Left lung (tissue), 10 donors: ENCODE data around the gene USPL1. TPM values are rescaled to one million over a fixed set of nuclear protein-coding genes. Genes with fewer than 3 reads are reported as not detected.
A peak's percentile ranks its signal among the peaks of the same experiment; 100 is the strongest.

Source experiments
- ATAC-seq: fragments of 200-7000 bp; cut with Tn5 transposase; one replicate; pipeline ENCODE4 v1.9.1; 2020; ENCODE audit warnings: moderate library complexity
- DNase-seq, 4 donors: peaks; one replicate each; pipeline ENCODE4 v3.0.0-alpha.2; 2013 to 2020
- H3K27ac ChIP-seq, 2 donors: fragments of 200-600 bp; sonication (generic) in 1 of 2; one replicate each; pipeline versions ENCODE4 v1.5.0 to v1.8.0; 2020 to 2021
- H3K27me3 ChIP-seq, 2 donors: fragments of 200-600 bp; sonication (generic) in 1 of 2; one replicate each; pipeline versions ENCODE4 v1.5.0 to v1.8.0; 2020 to 2021
- H3K36me3 ChIP-seq, 2 donors: fragments of 200-600 bp; sonication (generic) in 1 of 2; one replicate each; pipeline versions ENCODE4 v1.5.0 to v1.8.0; 2020 to 2021
- H3K4me1 ChIP-seq, 2 donors: fragments of 200-600 bp; one replicate each; pipeline ENCODE4 v1.8.0; 2021
- H3K4me3 ChIP-seq, 2 donors: fragments of 200-600 bp; sonication (generic) in 1 of 2; one replicate each; pipeline versions ENCODE4 v1.5.0 to v1.8.0; 2020 to 2021; ENCODE audit warnings: mild to moderate bottlenecking in 1 of 2
- H3K9me3 ChIP-seq, 2 donors: fragments of 200-600 bp; sonication (generic) in 1 of 2; one replicate each; pipeline versions ENCODE4 v1.5.0 to v1.8.0; 2020 to 2021
- intact Hi-C, 2 donors: fragments of 100-400 bp; cut with DNase I; formaldehyde crosslinking; loops; one replicate each; pipeline versions ENCODE4 v1.11.2 to v1.14.2; 2022
- polyA plus RNA-seq, 6 donors: library from polyadenylated mRNA; unstranded; fragments of 120-200 nt; gene quantifications; one replicate each; pipeline ENCODE4 v1.2.1, GENCODE V29; 2013; ENCODE audit not compliant: insufficient read length in 6 of 6
- total RNA-seq, 2 donors: library from RNA; stranded (reverse); fragmentation: NEBNext Ultra II Directional; extraction: Animal tissue kit (Norgen Biotek cat#: 25700); gene quantifications; one replicate each; pipeline ENCODE4 v1.2.1, GENCODE V29; 2021
- TF ChIP-seq, protein P1 (sequence below), 2 donors: fragments of 200-600 bp; sonication (generic) in 1 of 2; IDR thresholded peaks; one replicate each; pipeline versions ENCODE4 v1.5.0 to v1.8.0; 2021; ENCODE audit warnings: antibody characterized with exemption in 2 of 2
- donor health status: DM: no; HTN: yes; CAD: no.
- donor health status: DM: no; HTN: no; CAD: no.

Gene USPL1
- total and polyA plus RNA-seq, 8 donors, result 12.1 to 30.7 (median 27.6) TPM

DNA sequence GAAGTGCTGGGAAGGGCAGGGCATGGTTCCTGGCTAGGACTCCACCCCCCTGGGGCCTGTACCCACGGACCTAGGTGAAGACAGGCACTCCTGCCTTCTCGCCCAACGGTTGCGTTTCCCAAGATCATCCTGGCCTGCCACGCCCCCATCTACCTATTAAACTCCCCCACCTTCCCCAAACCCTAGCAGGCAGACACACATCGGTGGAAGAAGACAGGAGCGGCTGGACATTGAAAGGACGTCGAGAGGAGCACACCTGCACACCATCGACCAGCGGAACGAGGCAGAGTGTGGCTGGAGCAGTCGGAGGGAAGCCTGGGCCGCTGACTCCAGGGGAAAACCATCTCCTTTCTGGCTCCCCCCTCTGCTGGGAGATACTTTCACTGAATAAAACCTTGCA is 72.0 kb downstream of the USPL1 start:
- Histone ChIP-seq H3K4me1 (peaks cover 3 to 24% of the 10 kb centered on the region in 2 donors), H3K4me3 (peak overlapping the region in 1 of 2 donors; percentile 32), H3K9me3 (no peaks in the 10 kb centered on the region), H3K27me3 (no peaks in the 10 kb centered on the region), H3K36me3 (no peaks in the 10 kb centered on the region), H3K27ac (peak overlapping the region; percentile 75 to 88)
- intact Hi-C loops, result no loop called here
- TF ChIP-seq, protein P1, sequence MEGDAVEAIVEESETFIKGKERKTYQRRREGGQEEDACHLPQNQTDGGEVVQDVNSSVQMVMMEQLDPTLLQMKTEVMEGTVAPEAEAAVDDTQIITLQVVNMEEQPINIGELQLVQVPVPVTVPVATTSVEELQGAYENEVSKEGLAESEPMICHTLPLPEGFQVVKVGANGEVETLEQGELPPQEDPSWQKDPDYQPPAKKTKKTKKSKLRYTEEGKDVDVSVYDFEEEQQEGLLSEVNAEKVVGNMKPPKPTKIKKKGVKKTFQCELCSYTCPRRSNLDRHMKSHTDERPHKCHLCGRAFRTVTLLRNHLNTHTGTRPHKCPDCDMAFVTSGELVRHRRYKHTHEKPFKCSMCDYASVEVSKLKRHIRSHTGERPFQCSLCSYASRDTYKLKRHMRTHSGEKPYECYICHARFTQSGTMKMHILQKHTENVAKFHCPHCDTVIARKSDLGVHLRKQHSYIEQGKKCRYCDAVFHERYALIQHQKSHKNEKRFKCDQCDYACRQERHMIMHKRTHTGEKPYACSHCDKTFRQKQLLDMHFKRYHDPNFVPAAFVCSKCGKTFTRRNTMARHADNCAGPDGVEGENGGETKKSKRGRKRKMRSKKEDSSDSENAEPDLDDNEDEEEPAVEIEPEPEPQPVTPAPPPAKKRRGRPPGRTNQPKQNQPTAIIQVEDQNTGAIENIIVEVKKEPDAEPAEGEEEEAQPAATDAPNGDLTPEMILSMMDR (IDR thresholded peaks at IDR 0.05), result no peak
- ATAC-seq (no peak), DNase-seq (peak in 1 of 4 donors; percentile 46)

DNA sequence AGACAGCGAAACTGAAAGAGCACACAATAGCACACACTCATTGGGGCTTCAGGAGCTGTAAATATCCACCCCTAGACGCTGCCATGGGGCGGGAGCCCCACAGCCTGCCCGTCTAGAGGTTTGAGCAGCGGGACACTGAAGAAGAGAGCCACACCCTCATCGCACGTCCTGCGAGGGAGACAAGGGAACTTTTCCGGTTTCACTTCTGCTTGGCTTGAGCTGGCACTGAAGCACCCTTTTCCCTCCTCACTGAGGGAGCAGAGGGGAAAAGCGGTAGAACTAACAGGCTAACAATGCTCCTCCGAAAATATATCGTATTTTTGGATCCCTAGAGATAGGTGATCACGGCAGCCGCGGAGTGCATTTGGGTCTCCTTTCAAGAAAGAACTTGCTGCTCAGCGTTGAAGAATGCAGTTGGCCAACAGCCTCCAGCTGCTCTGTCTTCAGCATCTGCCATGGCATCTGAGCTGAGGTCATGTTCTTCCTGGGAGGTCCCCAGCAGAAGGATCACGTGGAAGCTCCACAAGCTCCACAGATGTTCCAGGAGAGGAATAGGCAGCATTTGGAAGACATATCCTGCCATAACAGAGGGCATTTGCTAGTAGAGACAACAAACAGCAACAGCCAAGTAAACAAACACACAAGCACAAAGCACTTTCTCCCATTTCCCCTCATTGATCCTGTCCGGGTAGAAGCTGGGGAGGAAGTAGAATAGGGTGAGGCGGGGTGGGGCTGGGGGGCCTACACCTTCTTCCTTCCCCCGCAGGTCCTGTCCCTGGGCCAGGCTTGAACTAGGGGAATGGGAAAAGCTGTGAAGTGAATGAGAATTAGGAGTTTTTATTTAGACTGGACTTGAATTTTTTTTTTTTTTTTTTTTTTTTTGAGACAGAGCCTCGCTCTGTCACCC is 72.8 kb downstream of the USPL1 start:
- H3K4me3 ChIP-seq, result peak overlapping the region; percentile 4 to 32
- DNase-seq, result peak; percentile 80 to 93 (median 86)
- peak overlapping the region; percentile 75 to 88 for H3K27ac ChIP-seq
- TF ChIP-seq, protein P1 (IDR thresholded peaks at IDR 0.05), result no peak
- no peaks in the 10 kb centered on the region for H3K36me3 ChIP-seq
- ATAC-seq, result peak; percentile 80
- peaks cover 3 to 25% of the 10 kb centered on the region in 2 donors for H3K4me1 ChIP-seq
- H3K27me3 ChIP-seq, result no peaks in the 10 kb centered on the region
- H3K9me3 ChIP-seq, result no peaks in the 10 kb centered on the region
- intact Hi-C loops, result no loop called here

DNA sequence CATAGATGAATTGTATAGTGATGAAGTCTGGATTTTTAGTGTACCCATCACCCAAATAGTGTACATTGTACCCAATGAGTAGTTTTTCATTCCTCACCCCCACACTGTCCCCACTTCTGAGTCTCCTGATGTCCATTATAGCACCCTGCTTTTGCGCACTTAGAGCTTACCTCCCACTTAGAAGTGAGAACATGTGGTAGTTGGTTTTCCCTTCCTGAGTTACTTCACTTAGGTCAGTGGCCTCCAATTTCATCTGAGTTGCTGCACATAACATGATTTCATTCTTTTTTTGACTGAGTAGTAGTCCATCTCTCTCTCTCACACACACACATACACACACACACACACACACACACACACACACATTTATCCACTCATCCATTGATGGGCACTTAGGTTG is 74.4 kb downstream of the USPL1 start:
- DNase-seq (no peak), ATAC-seq (no peak)
- Histone ChIP-seq H3K27me3 (no peaks in the 10 kb centered on the region), H3K4me1 (peaks cover 15 to 41% of the 10 kb centered on the region in 2 donors), H3K27ac (no peak overlapping the region), H3K9me3 (no peaks in the 10 kb centered on the region), H3K36me3 (no peaks in the 10 kb centered on the region), H3K4me3 (no peak overlapping the region)
- TF ChIP-seq, protein P1 (IDR thresholded peaks at IDR 0.05), result no peak
- intact Hi-C loops, result no loop called here

DNA sequence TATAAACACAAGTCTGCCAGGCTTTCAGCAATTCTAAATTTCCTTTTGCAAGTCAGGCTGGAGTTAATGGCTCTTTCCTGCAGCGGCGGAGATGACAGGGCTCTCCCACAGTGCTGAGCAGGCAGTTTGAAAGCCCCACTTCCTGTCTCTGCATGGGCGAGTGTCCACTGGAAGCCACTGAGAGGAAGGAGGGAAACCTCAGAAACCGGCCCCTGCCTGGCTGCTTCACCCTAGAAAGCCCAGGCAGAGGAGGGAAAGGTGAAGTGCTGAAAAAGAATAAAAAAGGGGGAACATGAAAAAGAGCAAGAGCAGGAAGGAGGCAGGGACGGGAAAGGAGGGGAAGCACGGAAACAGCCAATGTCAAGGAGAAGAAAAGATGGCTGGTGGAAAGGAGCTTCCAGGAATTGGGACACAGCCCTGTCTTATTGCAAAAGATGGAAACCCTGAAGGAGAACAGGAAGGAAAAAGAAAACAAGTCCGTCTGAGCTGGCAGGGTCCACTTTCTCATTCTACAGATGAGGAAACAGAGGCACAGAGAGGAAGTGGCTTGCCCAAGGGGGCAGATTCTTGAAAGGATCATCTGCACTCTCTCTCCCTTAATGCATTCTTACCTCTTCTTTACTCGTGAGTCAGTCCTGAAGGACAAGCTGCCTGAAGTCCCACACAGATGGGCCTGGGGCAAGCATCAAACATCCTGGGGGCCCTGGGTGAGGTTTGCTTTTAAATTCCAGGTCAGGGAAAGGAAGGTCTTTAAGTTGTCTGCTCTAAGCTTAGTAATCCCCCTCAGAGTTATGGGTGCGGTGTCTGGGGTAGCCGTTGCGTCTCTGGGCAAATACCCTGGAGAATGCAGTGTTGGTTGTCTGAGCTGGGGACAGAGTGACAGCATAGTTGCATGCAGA is 78.8 kb downstream of the USPL1 start:
- no peaks in the 10 kb centered on the region for H3K36me3 ChIP-seq

More for the DNA sequence above, 78.8 kb downstream of the USPL1 start:
- Histone ChIP-seq H3K27me3 (no peaks in the 10 kb centered on the region), H3K9me3 (no peaks in the 10 kb centered on the region), H3K27ac (peak overlapping the region; percentile 50 to 79), H3K4me3 (no peak overlapping the region), H3K4me1 (peaks cover 15 to 50% of the 10 kb centered on the region in 2 donors)
- DNase-seq, result peak in 3 of 4 donors; percentile 64 to 81 (median 72)
- TF ChIP-seq, protein P1 (IDR thresholded peaks at IDR 0.05), result no peak
- intact Hi-C loops, result no loop called here
- peak; percentile 70 for ATAC-seq
